ENCODE data around the gene CPLX4. TPM values are rescaled to one million over a fixed set of nuclear protein-coding genes. Genes with fewer than 3 reads are reported as not detected.

CPLX4 gene
- polyA plus RNA-seq, 1 of the 3 experiments (the other 2 are of a cell fraction), result not detected

DNA sequence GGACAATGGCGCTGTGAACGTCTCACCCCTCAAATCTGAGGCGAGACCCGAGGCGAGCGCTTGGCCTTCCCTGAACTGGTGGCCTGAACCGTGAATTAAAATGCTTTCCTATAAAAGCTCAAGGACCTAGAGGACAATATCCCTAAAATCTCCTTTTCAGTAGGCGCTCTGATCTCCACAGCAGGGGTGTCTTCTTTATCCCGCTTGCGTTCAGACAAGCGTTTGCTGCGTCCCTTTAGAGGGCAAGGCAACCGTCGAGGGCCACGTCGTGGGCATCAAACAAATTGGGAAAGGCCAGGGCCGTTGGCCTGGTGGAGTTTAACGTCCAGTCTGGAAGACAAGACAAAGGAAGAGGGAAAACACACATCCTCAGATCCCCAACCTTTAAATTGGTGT is 43.9 kb downstream of the CPLX4 start (continued):
- TF ChIP-seq TAF1 (IDR thresholded peaks at IDR 0.05; ENCODE audit: borderline replicate concordance, low read depth, low read length) (no peak), RFX5 (IDR thresholded peaks at IDR 0.05; ENCODE audit: low read length) (no peak), FOSL2 (IDR thresholded peaks at IDR 0.05; ENCODE audit: borderline replicate concordance, low read depth) (no peak), MEF2A (IDR thresholded peaks at IDR 0.05; ENCODE audit: borderline replicate concordance, low read depth) (no peak), FOXM1 (IDR thresholded peaks at IDR 0.05; ENCODE audit: low read depth) (no peak), RCOR1 (IDR thresholded peaks at IDR 0.05; ENCODE audit: low read length) (no peak), JUND (IDR thresholded peaks at IDR 0.05) (no peak)
- TF ChIP-seq, protein P1, sequence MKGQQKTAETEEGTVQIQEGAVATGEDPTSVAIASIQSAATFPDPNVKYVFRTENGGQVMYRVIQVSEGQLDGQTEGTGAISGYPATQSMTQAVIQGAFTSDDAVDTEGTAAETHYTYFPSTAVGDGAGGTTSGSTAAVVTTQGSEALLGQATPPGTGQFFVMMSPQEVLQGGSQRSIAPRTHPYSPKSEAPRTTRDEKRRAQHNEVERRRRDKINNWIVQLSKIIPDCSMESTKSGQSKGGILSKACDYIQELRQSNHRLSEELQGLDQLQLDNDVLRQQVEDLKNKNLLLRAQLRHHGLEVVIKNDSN (IDR thresholded peaks at IDR 0.05; ENCODE audit: borderline replicate concordance, low read depth), result no peak

DNA sequence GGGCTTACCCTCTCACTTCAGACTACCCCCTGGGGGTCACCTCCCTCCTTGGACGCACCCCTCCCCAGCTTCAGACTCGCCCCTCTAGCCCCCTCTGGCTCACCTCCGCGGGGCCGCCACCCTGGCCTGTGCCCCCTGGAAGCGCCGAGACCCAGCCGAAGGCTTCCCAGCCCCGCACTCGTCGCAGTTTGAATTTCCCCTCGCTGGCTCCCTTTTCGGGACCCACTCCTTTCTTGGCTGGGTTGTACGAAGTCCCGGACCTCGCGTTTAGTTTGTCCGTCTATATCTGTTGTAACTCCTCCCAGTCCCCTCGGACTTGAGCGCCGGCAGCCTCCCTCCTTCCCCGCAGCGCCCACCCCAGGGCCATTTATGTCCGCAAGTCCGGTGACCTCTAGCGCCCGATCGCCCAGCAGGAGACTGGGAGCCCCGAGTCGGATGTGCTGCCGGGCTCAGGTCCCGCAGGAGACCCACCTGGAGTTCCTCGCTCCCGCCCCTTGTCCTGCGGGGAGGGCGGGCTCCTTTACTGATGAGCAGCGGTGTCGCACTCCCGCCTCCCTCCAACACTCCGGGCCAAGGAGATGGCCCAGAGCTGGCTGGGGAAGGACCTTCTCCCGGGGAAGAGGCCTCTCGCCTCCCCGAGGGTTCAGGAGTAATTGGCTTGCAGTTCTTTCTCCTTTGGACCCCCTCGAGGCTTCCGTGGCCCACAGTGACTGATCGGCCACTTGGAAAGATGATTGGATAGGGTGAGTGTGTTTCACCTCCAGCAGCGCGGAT is 44.5 kb downstream of the CPLX4 start:
- Histone ChIP-seq H3K27ac (ENCODE audit: low read depth in 2 of 2, low read length in 1 of 2) (no peak overlapping the region), H3K79me2 (ENCODE audit: insufficient read depth) (no peaks in the 10 kb centered on the region), H3K9me2 (no peaks in the 10 kb centered on the region), H3K4me2 (0 out of 2 replicates have a peak overlapping the region, but pooled peaks have one; percentile 47), H3K4me3 (ENCODE audit: low read depth in 2 of 2, low read length in 1 of 2) (peak overlapping the region in 1 of 2 experiments; percentile 29; a peak in 1 of 4 replicates), H3K9ac (no peak overlapping the region), H3K4me1 (ENCODE audit: control insufficient read depth in 1 of 2, insufficient read depth in 2 of 2, low read depth in 1 of 2, low read length in 1 of 2) (peaks cover 0 to 10% of the 10 kb centered on the region in 2 experiments; a peak in 1 of 4 replicates), H2AFZ (ENCODE audit: low read depth) (no peak overlapping the region), H3K27me3 (ENCODE audit: insufficient read depth) (peaks cover 75% of the 10 kb centered on the region), H3F3A (replicated peaks; ENCODE audit: insufficient read depth) (no peaks in the 10 kb centered on the region), H3K9me3 (no peaks in the 10 kb centered on the region), H4K20me1 (ENCODE audit: insufficient read depth) (no peaks in the 10 kb centered on the region), H3K36me3 (replicated peaks in 1 of 2; ENCODE audit: control insufficient read depth in 1 of 2, insufficient read depth in 2 of 2, low read length in 1 of 2) (no peaks in the 10 kb centered on the region)
- WGBS (ENCODE audit: low lambda C conversion rate), result 20% methylated on average over 37 of the region's 48 CpGs
- CTCF ChIA-PET, result interaction anchor here (0.6 to 2.4 kb wide), 13 partner anchors 9 to 1891 kb away, joined by 3 to 18 read pairs (median 6); no protein-coding TSS in a partner anchor
- POLR2A ChIA-PET, result no interaction called here
- TF ChIP-seq, protein P2, sequence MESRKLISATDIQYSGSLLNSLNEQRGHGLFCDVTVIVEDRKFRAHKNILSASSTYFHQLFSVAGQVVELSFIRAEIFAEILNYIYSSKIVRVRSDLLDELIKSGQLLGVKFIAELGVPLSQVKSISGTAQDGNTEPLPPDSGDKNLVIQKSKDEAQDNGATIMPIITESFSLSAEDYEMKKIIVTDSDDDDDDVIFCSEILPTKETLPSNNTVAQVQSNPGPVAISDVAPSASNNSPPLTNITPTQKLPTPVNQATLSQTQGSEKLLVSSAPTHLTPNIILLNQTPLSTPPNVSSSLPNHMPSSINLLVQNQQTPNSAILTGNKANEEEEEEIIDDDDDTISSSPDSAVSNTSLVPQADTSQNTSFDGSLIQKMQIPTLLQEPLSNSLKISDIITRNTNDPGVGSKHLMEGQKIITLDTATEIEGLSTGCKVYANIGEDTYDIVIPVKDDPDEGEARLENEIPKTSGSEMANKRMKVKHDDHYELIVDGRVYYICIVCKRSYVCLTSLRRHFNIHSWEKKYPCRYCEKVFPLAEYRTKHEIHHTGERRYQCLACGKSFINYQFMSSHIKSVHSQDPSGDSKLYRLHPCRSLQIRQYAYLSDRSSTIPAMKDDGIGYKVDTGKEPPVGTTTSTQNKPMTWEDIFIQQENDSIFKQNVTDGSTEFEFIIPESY (IDR thresholded peaks at IDR 0.05; ENCODE audit: borderline replicate concordance, low read depth), result no peak
- TF ChIP-seq RXRA (IDR thresholded peaks at IDR 0.05; ENCODE audit: borderline replicate concordance, low read depth), result no peak
- TF ChIP-seq, protein P1 (IDR thresholded peaks at IDR 0.05; ENCODE audit: borderline replicate concordance, low read depth), result no peak
- no peak for TF ChIP-seq IRF3 (IDR thresholded peaks at IDR 0.05; ENCODE audit: low read depth, low read length)
- no peak for TF ChIP-seq FOSL2 (IDR thresholded peaks at IDR 0.05; ENCODE audit: borderline replicate concordance, low read depth)
- TF ChIP-seq RAD21 (IDR thresholded peaks at IDR 0.05; ENCODE audit: low read length), result no peak
- TF ChIP-seq MAX (IDR thresholded peaks at IDR 0.05; ENCODE audit: low read depth), result no peak
- no peak for TF ChIP-seq NRF1 (IDR thresholded peaks at IDR 0.05; ENCODE audit: low read depth, low read length)
- TF ChIP-seq MEF2A (IDR thresholded peaks at IDR 0.05; ENCODE audit: borderline replicate concordance, low read depth), result no peak
- no peak for TF ChIP-seq MXI1 (IDR thresholded peaks at IDR 0.05; ENCODE audit: low read depth, low read length)
- no peak for DNase-seq

Data from SK-N-SH (cell line).